Upper lobe of left lung (tissue), 4 donors: ENCODE data around the gene CDH13.

Experiments used
- EP300 ChIP-seq, 4 donors: sonication (generic); formaldehyde crosslinking; IDR thresholded peaks; one replicate each; pipeline ENCODE4 v1.5.1; 2017; ENCODE audit warnings: antibody characterized with exemption in 4 of 4, control low read depth in 2 of 4
- POLR2AphosphoS5 ChIP-seq, 2 donors: sonication (generic); formaldehyde crosslinking; IDR thresholded peaks; one replicate each; pipeline ENCODE4 v1.5.1; 2017; ENCODE audit warnings: antibody characterized with exemption in 2 of 2
- TF ChIP-seq, protein P1 (sequence below), 6 experiments: fragments of 450-650 bp in 4 of 6; fragments of 200-600 bp in 2 of 6; sonication (generic) in 2 of 6; IDR thresholded peaks; one replicate each; pipeline ENCODE4 v1.5.1; 2016 to 2019; ENCODE audit warnings: antibody characterized with exemption in 6 of 6

DNA sequence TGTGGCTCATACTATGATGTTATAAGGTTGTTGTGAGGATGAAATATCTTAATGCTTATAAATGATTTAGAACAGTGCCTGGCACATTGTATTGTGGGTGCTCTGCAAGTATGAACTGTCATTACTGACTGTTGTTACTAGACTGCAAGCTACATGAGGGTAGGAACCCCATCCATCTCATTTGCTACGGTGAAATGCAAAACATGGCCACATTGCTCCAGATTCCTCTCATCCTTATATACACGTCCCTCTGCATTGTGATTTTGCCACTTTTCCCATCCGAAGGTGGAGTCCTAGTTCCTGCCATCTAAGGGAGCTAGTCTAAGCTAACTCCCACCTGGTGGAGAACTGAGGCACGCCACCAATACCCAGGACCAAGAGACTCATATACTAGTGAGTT lies 1210.8 kb downstream of the CDH13 start:
- TF ChIP-seq, protein P1, sequence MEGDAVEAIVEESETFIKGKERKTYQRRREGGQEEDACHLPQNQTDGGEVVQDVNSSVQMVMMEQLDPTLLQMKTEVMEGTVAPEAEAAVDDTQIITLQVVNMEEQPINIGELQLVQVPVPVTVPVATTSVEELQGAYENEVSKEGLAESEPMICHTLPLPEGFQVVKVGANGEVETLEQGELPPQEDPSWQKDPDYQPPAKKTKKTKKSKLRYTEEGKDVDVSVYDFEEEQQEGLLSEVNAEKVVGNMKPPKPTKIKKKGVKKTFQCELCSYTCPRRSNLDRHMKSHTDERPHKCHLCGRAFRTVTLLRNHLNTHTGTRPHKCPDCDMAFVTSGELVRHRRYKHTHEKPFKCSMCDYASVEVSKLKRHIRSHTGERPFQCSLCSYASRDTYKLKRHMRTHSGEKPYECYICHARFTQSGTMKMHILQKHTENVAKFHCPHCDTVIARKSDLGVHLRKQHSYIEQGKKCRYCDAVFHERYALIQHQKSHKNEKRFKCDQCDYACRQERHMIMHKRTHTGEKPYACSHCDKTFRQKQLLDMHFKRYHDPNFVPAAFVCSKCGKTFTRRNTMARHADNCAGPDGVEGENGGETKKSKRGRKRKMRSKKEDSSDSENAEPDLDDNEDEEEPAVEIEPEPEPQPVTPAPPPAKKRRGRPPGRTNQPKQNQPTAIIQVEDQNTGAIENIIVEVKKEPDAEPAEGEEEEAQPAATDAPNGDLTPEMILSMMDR (IDR thresholded peaks at IDR 0.05) = no peak
- TF ChIP-seq POLR2AphosphoS5 (IDR thresholded peaks at IDR 0.05) (no peak), EP300 (IDR thresholded peaks at IDR 0.05) (no peak)
